Neuronal stem cell (in vitro differentiated cells): ENCODE measurements around the gene ATP1A4.

Source experiments
- DNase-seq: peaks from one replicate; pipeline ENCODE4 v3.0.0-alpha.2; 2013; ENCODE audit warnings: low spot score
- H2AFZ ChIP-seq: one replicate; pipeline ENCODE4 v1.6.1; 2013; ENCODE audit warnings: mild to moderate bottlenecking, low read length, inconsistent platforms
- H2AK5ac ChIP-seq: 2 replicates; pipeline ENCODE4 v1.6.1; 2013; ENCODE audit warnings: low read depth, mild to moderate bottlenecking, inconsistent platforms, low read length, moderate library complexity, mixed read lengths
- H2BK120ac ChIP-seq: 2 replicates; pipeline ENCODE4 v1.6.1; 2013; ENCODE audit warnings: low read depth, mild to moderate bottlenecking, inconsistent platforms, low read length, moderate library complexity, mixed read lengths
- H2BK12ac ChIP-seq: one replicate; pipeline ENCODE4 v1.6.1; 2013; ENCODE audit warnings: low read length, inconsistent platforms
- H2BK15ac ChIP-seq: 2 replicates; pipeline ENCODE4 v1.6.1; 2013; ENCODE audit warnings: mild to moderate bottlenecking, low read length, inconsistent platforms, mixed read lengths
- H2BK5ac ChIP-seq: one replicate; pipeline ENCODE4 v1.6.1; 2013; ENCODE audit warnings: inconsistent platforms, mild to moderate bottlenecking, low read length, moderate library complexity
- H3K14ac ChIP-seq: one replicate; pipeline ENCODE4 v1.6.1; 2013; ENCODE audit warnings: low read length, inconsistent platforms
- H3K18ac ChIP-seq: 2 replicates; pipeline ENCODE4 v1.6.1; 2013; ENCODE audit warnings: low read length, inconsistent platforms
- H3K23ac ChIP-seq: 2 replicates; pipeline ENCODE4 v1.6.1; 2013; ENCODE audit warnings: low read depth, mild to moderate bottlenecking, mixed read lengths, low read length, inconsistent platforms; ENCODE audit not compliant: poor library complexity
- H3K27ac ChIP-seq: replicated peaks from 3 replicates; pipeline ENCODE4 v1.5.1; 2013; ENCODE audit warnings: low read length, inconsistent platforms
- H3K27me3 ChIP-seq, 3 experiments: 2 replicates each; pipeline ENCODE4 v1.6.1; 2013; ENCODE audit warnings: low read length in 3 of 3, mild to moderate bottlenecking in 2 of 3, inconsistent platforms in 1 of 3, low read depth in 1 of 3, mixed read lengths in 1 of 3, moderate library complexity in 1 of 3; ENCODE audit not compliant: control insufficient read depth in 3 of 3, insufficient read depth in 3 of 3
- H3K36me3 ChIP-seq, 2 donors: replicated peaks in 1 of 2; 2 replicates each; pipeline ENCODE4 v1.6.1; 2013; ENCODE audit warnings: low read length in 2 of 2; ENCODE audit not compliant: control insufficient read depth in 2 of 2, insufficient read depth in 2 of 2
- H3K4ac ChIP-seq: 2 replicates; pipeline ENCODE4 v1.6.1; 2013; ENCODE audit warnings: inconsistent platforms, mild to moderate bottlenecking, low read length, moderate library complexity
- H3K4me1 ChIP-seq, 2 donors: 1 replicate in 1 of 2; 2 replicates in 1 of 2; pipeline ENCODE4 v1.6.1; 2013; ENCODE audit warnings: low read length in 2 of 2, low read depth in 1 of 2; ENCODE audit not compliant: control insufficient read depth in 2 of 2, insufficient read depth in 1 of 2
- H3K4me2 ChIP-seq: one replicate; pipeline ENCODE4 v1.6.1; 2013; ENCODE audit warnings: mild to moderate bottlenecking, low read length, inconsistent platforms; ENCODE audit not compliant: insufficient read depth, poor library complexity, severe bottlenecking
- H3K4me3 ChIP-seq, 2 donors: 2 replicates each; pipeline ENCODE4 v1.5.1; 2013; ENCODE audit warnings: low read length in 2 of 2, mild to moderate bottlenecking in 2 of 2, inconsistent platforms in 1 of 2, moderate library complexity in 1 of 2
- H3K79me1 ChIP-seq: one replicate; pipeline ENCODE4 v1.6.1; 2013; ENCODE audit warnings: low read depth, mild to moderate bottlenecking, inconsistent platforms, low read length, moderate library complexity
- H3K9ac ChIP-seq: one replicate; pipeline ENCODE4 v1.6.1; 2013; ENCODE audit warnings: mild to moderate bottlenecking, low read depth, low read length, inconsistent platforms; ENCODE audit not compliant: poor library complexity
- H3K9me3 ChIP-seq, 2 donors: replicated peaks in 1 of 2; 2 replicates each; pipeline versions ENCODE3 to v1.6.1; 2013; ENCODE audit warnings: low read length in 2 of 2, mild to moderate bottlenecking in 2 of 2, inconsistent platforms in 1 of 2, low read depth in 1 of 2, mixed read lengths in 1 of 2, moderate library complexity in 1 of 2; ENCODE audit not compliant: control insufficient read depth in 2 of 2, insufficient read depth in 1 of 2
- H4K8ac ChIP-seq: one replicate; pipeline ENCODE4 v1.6.1; 2013; ENCODE audit warnings: low read depth, mild to moderate bottlenecking, inconsistent platforms, low read length, moderate library complexity
- H4K91ac ChIP-seq: one replicate; pipeline ENCODE4 v1.6.1; 2013; ENCODE audit warnings: low read length, low read depth, mild to moderate bottlenecking, inconsistent platforms; ENCODE audit not compliant: poor library complexity
- WGBS, 2 donors: extraction: QIAGEN DNeasy Blood & Tissue Kit; methylation state at CpG; one replicate each; pipeline ENCODE4 v1.1.7; 2013; ENCODE audit warnings: missing lambda C conversion rate in 2 of 2, mixed read lengths in 1 of 2; ENCODE audit not compliant: insufficient read length in 2 of 2, insufficient replicate concordance in 1 of 2; ENCODE audit errors: extremely low coverage in 2 of 2; 5-methylcytosine and 5-hydroxymethylcytosine counted together

ATP1A4 gene

GRCh38 chr1:160205242-160206035 is 54.0 kb downstream of the ATP1A4 start, which contains the start of gene PEA15:
PEA15 (plus strand) TSS chr1:160205384; CDS start chr1:160211545, 6,161 bp downstream.
- peaks cover 45 to 46% of the 10 kb centered on the region in 2 donors for H3K4me1 ChIP-seq
- peaks cover 8% of the 10 kb centered on the region for H3K79me1 ChIP-seq
- H2BK120ac ChIP-seq = peak within 1 kb of the TSS; percentile 37
- WGBS, 2 donors = no CpG with 5 or more reads among the region's 76 CpGs
- H3K27me3 ChIP-seq = no peaks in the 10 kb centered on the region
- H3K18ac ChIP-seq = peak within 1 kb of the TSS; percentile 98
- peak within 1 kb of the TSS; percentile 97 for H3K14ac ChIP-seq
- peak within 1 kb of the TSS; percentile 79 for H2AK5ac ChIP-seq
- H2BK12ac ChIP-seq = peak within 1 kb of the TSS; percentile 52
- no peak within 1 kb of the TSS for H4K8ac ChIP-seq
- peak within 1 kb of the TSS; percentile 88 for H2BK5ac ChIP-seq
- no peak within 1 kb of the TSS for H4K91ac ChIP-seq
- peak within 1 kb of the TSS; percentile 94 to 98 for H3K4me3 ChIP-seq
- H3K4ac ChIP-seq = no peak within 1 kb of the TSS
- H2BK15ac ChIP-seq = peak within 1 kb of the TSS; percentile 96
- peak; percentile 67 for DNase-seq
- H3K4me2 ChIP-seq = peak within 1 kb of the TSS; percentile 97
- H3K36me3 ChIP-seq = peaks cover 16 to 34% of the 10 kb centered on the region in 2 donors
- H3K9ac ChIP-seq = peak within 1 kb of the TSS; percentile 99
- peak within 1 kb of the TSS; percentile 94 for H2AFZ ChIP-seq
- peak within 1 kb of the TSS; percentile 82 for H3K23ac ChIP-seq
- H3K27ac ChIP-seq = peak within 1 kb of the TSS; percentile 44
- no peaks in the 10 kb centered on the region for H3K9me3 ChIP-seq

- Histone ChIP-seq H2BK5ac (no peak overlapping the region), H3K9ac (no peak overlapping the region), H3K79me1 (peaks cover 8% of the 10 kb centered on the region), H4K8ac (no peak overlapping the region), H2BK15ac (no peak overlapping the region), H3K14ac (no peak overlapping the region), H3K9me3 (no peaks in the 10 kb centered on the region), H3K27ac (peak overlapping the region; percentile 25), H3K4me2 (peak overlapping the region; percentile 97), H3K4ac (no peak overlapping the region), H3K27me3 (no peaks in the 10 kb centered on the region), H3K4me1 (peaks cover 50 to 52% of the 10 kb centered on the region in 2 donors), H2AFZ (peak overlapping the region; percentile 94), H2BK12ac (no peak overlapping the region), H2AK5ac (no peak overlapping the region), H3K23ac (no peak overlapping the region), H3K4me3 (peak overlapping the region; percentile 94 to 98), H3K36me3 (peaks cover 18 to 39% of the 10 kb centered on the region in 2 donors), H2BK120ac (no peak overlapping the region), H3K18ac (no peak overlapping the region), H4K91ac (no peak overlapping the region)
- no peak for DNase-seq
- no CpG with 5 or more reads among the region's 9 CpGs for WGBS, 2 donors
Measured at GRCh38 chr1:160206036-160206389, 54.6 kb downstream of the ATP1A4 start.

- Histone ChIP-seq H3K79me1 (peaks cover 8% of the 10 kb centered on the region), H4K8ac (no peak overlapping the region), H3K9me3 (no peaks in the 10 kb centered on the region), H3K27ac (peak overlapping the region; percentile 25), H3K27me3 (no peaks in the 10 kb centered on the region), H3K4me2 (peak overlapping the region; percentile 97), H3K36me3 (peaks cover 22 to 44% of the 10 kb centered on the region in 2 donors), H3K14ac (no peak overlapping the region), H2BK15ac (no peak overlapping the region), H3K23ac (no peak overlapping the region), H2BK5ac (no peak overlapping the region), H2BK12ac (no peak overlapping the region), H3K9ac (no peak overlapping the region), H2AK5ac (no peak overlapping the region), H4K91ac (peak overlapping the region; percentile 26), H3K4ac (no peak overlapping the region), H3K18ac (no peak overlapping the region), H2AFZ (no peak overlapping the region), H3K4me3 (peak overlapping the region; percentile 94 to 98), H3K4me1 (peaks cover 56 to 57% of the 10 kb centered on the region in 2 donors), H2BK120ac (no peak overlapping the region)
- no CpG with 5 or more reads among the region's 9 CpGs for WGBS, 2 donors
- peak; percentile 30 for DNase-seq
Measured at GRCh38 chr1:160206421-160207117, 55.2 kb downstream of the ATP1A4 start.

GRCh38 chr1:160207118-160207650 is 55.8 kb downstream of the ATP1A4 start:
- H3K27ac ChIP-seq = no peak overlapping the region
- H3K14ac ChIP-seq = no peak overlapping the region
- no peak overlapping the region for H3K18ac ChIP-seq
- no peak overlapping the region for H2BK15ac ChIP-seq
- no peak overlapping the region for H4K91ac ChIP-seq
- H2BK120ac ChIP-seq = no peak overlapping the region
- H3K23ac ChIP-seq = no peak overlapping the region
- H3K27me3 ChIP-seq = no peaks in the 10 kb centered on the region
- WGBS, 2 donors = no CpG with 5 or more reads among the region's 4 CpGs
- H3K36me3 ChIP-seq = peaks cover 25 to 50% of the 10 kb centered on the region in 2 donors
- H3K9ac ChIP-seq = no peak overlapping the region
- no peak overlapping the region for H3K4me2 ChIP-seq
- no peak overlapping the region for H2BK5ac ChIP-seq
- H3K9me3 ChIP-seq = no peaks in the 10 kb centered on the region
- peaks cover 8% of the 10 kb centered on the region for H3K79me1 ChIP-seq
- DNase-seq = no peak
- no peak overlapping the region for H2BK12ac ChIP-seq
- H2AFZ ChIP-seq = no peak overlapping the region
- H3K4me1 ChIP-seq = peaks cover 59 to 60% of the 10 kb centered on the region in 2 donors
- no peak overlapping the region for H2AK5ac ChIP-seq
- no peak overlapping the region for H4K8ac ChIP-seq
- no peak overlapping the region for H3K4ac ChIP-seq
- H3K4me3 ChIP-seq = no peak overlapping the region
